Measurements from ENCODE around the gene STARD7.
"Not testable (repeated sequence)": the region's sequence is repeated elsewhere in the genome, so short reads cannot be mapped to it uniquely, and the experiment has no call there.

DNA sequence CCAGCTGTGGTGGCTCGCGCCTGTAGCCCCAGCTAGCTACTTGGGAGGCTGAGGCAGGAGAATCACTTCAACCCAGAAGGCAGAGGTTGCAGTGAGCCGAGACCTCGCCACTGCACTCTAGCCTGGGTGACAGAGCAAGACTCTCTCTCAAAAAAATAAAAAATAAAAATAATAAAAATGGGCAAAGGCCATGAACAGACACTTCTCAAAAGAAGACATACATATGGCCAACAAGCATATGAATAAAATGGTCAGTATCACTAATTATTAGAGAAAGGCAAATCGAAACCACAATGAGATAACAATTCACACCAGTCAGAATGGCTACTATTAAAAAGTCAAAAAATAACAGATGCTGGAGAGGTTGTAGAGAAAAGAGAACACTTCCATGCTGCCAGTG, 48.3 kb downstream of the STARD7 start:
- TF ChIP-seq CTCF (conservative IDR thresholded peaks at IDR 0.05; ENCODE audit: low read depth in 2 of 2); POLR2AphosphoS5 (IDR thresholded peaks at IDR 0.05; ENCODE audit: low read depth); CREB1 (CRISPR knock-in tag; IDR thresholded peaks at IDR 0.05; ENCODE audit: low read depth); EZH2 (IDR thresholded peaks at IDR 0.05; ENCODE audit: low read depth, unreplicated experiment); EZH2phosphoT487 (IDR thresholded peaks at IDR 0.05; ENCODE audit: unreplicated experiment); ZNF462 (CRISPR knock-in tag; IDR thresholded peaks at IDR 0.05); ZNF114 (CRISPR knock-in tag; IDR thresholded peaks at IDR 0.05); NANOG (IDR thresholded peaks at IDR 0.05; ENCODE audit: borderline replicate concordance): not testable (repeated sequence)
- TF ChIP-seq, protein P1, sequence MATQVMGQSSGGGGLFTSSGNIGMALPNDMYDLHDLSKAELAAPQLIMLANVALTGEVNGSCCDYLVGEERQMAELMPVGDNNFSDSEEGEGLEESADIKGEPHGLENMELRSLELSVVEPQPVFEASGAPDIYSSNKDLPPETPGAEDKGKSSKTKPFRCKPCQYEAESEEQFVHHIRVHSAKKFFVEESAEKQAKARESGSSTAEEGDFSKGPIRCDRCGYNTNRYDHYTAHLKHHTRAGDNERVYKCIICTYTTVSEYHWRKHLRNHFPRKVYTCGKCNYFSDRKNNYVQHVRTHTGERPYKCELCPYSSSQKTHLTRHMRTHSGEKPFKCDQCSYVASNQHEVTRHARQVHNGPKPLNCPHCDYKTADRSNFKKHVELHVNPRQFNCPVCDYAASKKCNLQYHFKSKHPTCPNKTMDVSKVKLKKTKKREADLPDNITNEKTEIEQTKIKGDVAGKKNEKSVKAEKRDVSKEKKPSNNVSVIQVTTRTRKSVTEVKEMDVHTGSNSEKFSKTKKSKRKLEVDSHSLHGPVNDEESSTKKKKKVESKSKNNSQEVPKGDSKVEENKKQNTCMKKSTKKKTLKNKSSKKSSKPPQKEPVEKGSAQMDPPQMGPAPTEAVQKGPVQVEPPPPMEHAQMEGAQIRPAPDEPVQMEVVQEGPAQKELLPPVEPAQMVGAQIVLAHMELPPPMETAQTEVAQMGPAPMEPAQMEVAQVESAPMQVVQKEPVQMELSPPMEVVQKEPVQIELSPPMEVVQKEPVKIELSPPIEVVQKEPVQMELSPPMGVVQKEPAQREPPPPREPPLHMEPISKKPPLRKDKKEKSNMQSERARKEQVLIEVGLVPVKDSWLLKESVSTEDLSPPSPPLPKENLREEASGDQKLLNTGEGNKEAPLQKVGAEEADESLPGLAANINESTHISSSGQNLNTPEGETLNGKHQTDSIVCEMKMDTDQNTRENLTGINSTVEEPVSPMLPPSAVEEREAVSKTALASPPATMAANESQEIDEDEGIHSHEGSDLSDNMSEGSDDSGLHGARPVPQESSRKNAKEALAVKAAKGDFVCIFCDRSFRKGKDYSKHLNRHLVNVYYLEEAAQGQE (IDR thresholded peaks at IDR 0.05; ENCODE audit: unreplicated experiment): not testable (repeated sequence)
